Motor neuron (in vitro differentiated cells): Measurements from ENCODE around the gene GNAO1. TPM values are rescaled to one million over a fixed set of nuclear protein-coding genes. Genes with fewer than 3 reads are reported as not detected.

Source experiments
- ATAC-seq, 8 experiments: fragments of 200-7000 bp; cut with Tn5 transposase; replicated peaks in 6 of 8; 2 replicates each; pipeline ENCODE4 v1.8.0; 2021; ENCODE audit warnings: mild to moderate bottlenecking in 8 of 8, moderate library complexity in 8 of 8
- H3K27ac ChIP-seq, 2 donors: fragments of 250-450 bp; sonication (Bioruptor Pico); 2 replicates each; pipeline ENCODE4 v1.9.0; 2021; ENCODE audit warnings: antibody characterized with exemption in 2 of 2, mild to moderate bottlenecking in 2 of 2, moderate library complexity in 1 of 2
- H3K4me1 ChIP-seq, 2 donors: fragments of 250-450 bp; sonication (Bioruptor Pico); replicated peaks in 1 of 2; 2 replicates each; pipeline ENCODE4 v1.6.1; 2021; ENCODE audit warnings: antibody characterized with exemption in 2 of 2, mild to moderate bottlenecking in 2 of 2, moderate library complexity in 1 of 2
- H3K4me3 ChIP-seq, 5 donors: fragments of 250-450 bp; sonication (Bioruptor Pico); 2 replicates each; pipeline ENCODE4 v1.9.0; 2021; ENCODE audit warnings: antibody characterized with exemption in 5 of 5, mild to moderate bottlenecking in 5 of 5, moderate library complexity in 4 of 5
- WGBS, 10 experiments: fragments of 450-650 bp; shearing (Covaris generic); methylation state at CpG; one replicate each; pipeline ENCODE4 v1.0.0; 2022; 5-methylcytosine and 5-hydroxymethylcytosine counted together
- in situ Hi-C, 9 experiments: fragments of 400-800 bp; cut with MboI; loops; one replicate each; pipeline ENCODE4 v1.15.0; 2021; ENCODE audit warnings: low sequenced_read_pairs in 9 of 9, low pct_unique_long_range_greater_than_20kb in 2 of 9; ENCODE audit not compliant: unreplicated experiment in 9 of 9
- total RNA-seq, 8 experiments: library from RNA; unstranded; fragments of 300-600 nt; gene quantifications; 2 replicates each; pipeline versions ENCODE4 v1.2.3 to v1.2.4, GENCODE V29; 2022

Gene GNAO1
- total RNA-seq, 8 experiments from 2014 or later: 1.5 to 80.7 (median 44.8) TPM

DNA sequence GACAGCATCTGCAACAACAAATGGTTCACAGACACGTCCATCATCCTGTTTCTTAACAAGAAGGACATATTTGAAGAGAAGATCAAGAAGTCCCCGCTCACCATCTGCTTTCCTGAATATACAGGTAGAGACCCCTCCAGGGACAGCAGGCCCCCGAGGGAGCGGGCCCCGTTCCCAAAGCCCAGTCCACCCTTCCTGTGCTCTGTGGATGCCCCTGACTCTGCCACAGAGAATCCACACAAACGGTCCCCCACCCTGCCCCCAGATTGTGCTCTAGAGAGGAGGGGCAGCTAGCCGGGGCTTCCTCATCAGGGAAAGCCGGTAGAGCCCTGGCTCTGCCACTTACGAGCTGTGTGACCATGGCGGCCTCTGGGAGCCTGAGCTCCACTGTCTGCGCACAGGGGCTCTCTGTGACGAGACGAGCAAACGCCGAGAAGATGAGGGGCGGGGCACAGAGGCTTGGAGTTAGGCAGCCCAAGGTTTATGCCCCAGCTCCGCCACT is 149.6 kb downstream of the GNAO1 start:
- H3K4me1 ChIP-seq: no peaks in the 10 kb centered on the region
- no peak overlapping the region for H3K27ac ChIP-seq
- ATAC-seq: no peak
- in situ Hi-C loops: no loop called here
- no peak overlapping the region for H3K4me3 ChIP-seq
- 91% methylated on average over 9 of the region's 17 CpGs; no CpG with 5 or more reads in 9 of the 10 experiments for WGBS, 10 experiments

DNA sequence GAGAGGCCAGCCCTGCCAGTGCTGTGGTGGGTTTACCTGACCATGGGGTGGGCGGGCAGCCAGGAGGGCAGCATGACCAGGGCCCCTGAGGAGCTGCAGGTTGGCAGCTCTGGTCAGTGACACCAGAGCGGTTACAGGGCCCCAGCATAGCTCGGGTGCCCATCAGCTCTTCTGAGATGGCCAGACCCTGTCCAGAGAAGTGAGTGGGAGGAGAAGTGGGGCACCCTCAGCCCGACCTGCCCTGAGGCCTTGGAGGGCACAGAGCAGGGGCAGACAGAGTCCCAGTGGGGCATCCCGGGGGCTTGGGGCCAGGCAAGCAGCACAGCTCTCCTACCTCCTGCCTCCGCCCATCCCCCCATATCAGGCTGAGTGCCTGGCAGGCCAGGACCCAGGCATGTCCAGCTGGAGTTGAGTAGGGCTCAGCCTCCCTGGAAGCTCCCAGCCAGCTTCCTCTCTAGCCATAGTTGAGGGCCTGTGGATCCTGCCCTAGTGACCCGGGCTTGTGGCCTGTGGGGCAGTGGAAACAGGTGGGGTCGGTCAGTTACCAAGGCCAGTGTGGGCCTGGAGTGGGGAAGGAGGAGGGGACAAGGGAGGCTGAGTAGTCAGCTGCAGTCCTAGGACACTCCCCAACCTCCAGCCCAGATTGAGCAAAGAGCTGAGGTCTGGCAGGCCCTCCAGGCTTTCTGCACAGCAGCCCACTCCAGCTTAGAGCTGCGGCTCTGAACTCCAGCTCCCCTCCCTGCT is 150.5 kb downstream of the GNAO1 start:
- H3K4me1 ChIP-seq: no peaks in the 10 kb centered on the region
- WGBS, 10 experiments: 0 to 100% (median 50%) methylated on average over 1 of the region's 9 CpGs; no CpG with 5 or more reads in 7 of the 10 experiments
- ATAC-seq: peak in 3 of 8 experiments; percentile 12 to 51 (median 47)
- H3K4me3 ChIP-seq: no peak overlapping the region
- H3K27ac ChIP-seq: no peak overlapping the region
- in situ Hi-C loops: no loop called here

DNA sequence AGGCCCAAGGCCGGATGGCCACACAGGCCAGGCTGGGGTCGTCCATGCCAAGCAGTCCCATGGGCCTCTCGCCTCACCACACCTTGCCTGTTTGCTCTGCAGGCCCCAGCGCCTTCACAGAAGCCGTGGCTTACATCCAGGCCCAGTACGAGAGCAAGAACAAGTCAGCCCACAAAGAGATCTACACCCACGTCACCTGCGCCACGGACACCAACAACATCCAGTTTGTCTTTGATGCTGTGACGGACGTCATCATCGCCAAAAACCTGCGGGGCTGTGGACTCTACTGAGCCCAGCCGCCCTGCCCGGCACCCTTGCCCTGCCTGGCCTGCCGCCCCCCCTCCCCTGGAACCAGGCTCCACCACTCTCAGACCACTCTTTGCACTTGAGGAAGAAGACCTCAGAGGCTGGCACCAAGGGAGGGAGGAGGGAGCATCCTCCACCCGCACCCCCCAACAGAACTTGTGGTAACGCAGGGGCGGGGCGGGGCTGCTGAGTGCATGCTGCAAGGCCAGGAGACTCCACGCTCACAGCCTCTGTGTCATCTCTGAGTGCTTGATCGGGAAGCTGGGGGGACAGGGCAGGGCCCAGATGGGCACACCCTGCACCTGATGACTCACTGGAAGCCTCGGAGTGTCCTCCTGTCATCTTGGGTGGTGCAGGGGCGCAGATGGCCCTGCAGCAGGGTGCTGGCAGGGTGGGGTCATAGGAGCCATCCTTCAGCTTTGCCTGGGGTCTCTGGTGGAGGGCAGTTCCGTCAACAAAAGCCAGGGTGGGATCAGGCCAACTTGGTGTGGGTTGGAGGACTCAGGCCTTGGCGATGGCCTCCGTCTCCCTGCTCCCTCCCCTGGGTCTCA is 152.6 kb downstream of the GNAO1 start:
- Histone ChIP-seq H3K4me1 (no peaks in the 10 kb centered on the region), H3K27ac (no peak overlapping the region), H3K4me3 (no peak overlapping the region)
- peak in 7 of 8 experiments; percentile 7 to 97 (median 31) for ATAC-seq
- 17 to 97% (median 82%) methylated on average over 1 to 7 of the region's 27 CpGs; no CpG with 5 or more reads in 5 of the 10 experiments for WGBS, 10 experiments
- in situ Hi-C loops: no loop called here

DNA sequence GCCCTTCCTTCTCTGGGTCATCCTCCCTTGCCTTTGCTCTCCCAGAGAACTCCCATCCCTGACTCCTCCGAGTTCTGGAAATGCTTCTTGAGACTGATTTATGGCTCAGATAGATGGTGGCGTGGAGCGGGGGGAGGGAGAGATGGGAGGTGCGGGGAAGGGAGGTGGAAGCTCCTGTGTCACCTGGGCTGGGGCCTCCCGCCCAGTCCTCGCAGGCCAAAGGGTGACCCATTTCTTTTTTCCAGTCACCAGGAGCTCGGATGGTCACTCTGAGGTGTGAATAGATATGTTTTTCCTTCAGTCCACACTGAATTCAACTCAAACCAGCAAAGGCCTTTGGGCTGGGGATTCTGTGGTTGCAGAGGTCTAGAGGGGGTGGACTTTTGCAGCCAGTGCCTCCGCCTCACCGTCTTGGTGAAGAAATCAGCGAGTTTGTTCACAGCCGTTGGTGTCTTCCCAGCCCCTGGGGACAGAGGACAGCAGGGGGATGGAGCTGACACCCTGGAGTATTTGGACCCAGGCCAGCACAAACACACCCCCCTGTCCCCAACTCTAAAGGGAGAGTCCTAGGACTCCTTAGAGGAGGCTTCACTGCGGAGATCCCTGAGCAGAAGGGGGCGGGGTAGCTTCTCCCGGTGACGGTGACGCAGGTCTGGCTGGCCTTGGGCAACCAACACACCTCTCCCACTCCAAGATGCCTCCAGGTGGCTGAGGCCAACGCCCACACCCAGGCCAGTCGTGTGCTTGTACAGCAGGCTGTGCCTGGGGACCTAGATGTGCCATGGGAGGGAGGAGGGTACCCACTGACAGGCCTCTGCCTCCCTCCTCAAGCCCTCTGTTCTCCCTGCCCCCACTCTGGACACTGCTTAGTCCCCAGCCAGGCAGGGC is 153.5 kb downstream of the GNAO1 start:
- WGBS, 10 experiments: 40 to 100% (median 90%) methylated on average over 1 to 3 of the region's 18 CpGs; no CpG with 5 or more reads in 6 of the 10 experiments
- in situ Hi-C loops: no loop called here
- no peak overlapping the region for H3K4me3 ChIP-seq
- ATAC-seq: peak in 5 of 8 experiments; percentile 8 to 29 (median 17)
- no peak overlapping the region for H3K27ac ChIP-seq
- H3K4me1 ChIP-seq: no peaks in the 10 kb centered on the region

DNA sequence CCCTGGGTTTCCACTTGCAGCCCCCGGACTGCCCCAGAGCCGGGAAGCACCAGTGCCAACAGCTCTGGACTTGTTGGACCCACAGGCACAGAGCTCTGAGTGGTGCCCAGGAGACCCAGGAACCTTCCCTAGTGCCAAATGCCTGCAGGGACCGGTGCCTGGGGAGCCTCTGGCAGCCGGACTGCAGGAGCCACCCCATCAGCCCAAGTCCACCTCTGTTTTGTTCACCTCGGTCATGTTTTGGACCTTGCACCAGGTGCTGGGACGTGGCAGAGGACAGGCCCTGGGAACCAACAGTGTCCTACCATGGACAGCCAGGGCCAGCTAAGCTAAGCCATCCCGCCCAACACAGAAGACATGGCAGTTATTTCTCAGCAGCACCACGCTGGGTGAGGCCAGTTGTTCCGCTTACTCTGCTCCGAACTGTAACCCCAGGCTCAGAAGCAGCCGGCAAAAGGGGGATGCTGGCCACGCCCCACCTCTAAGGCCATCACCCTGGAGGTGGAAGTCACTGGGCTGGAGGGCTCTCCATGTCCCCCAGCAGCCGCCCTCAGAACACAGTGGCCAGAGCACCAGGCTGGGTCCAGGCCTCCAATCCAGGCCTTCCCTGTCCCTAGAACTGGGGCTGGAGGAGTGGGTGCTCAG is 154.2 kb downstream of the GNAO1 start:
- no peaks in the 10 kb centered on the region for H3K4me1 ChIP-seq
- in situ Hi-C loops: no loop called here
- WGBS, 10 experiments: 97 to 100% methylated on average over 1 to 5 of the region's 13 CpGs; no CpG with 5 or more reads in 8 of the 10 experiments
- no peak overlapping the region for H3K4me3 ChIP-seq
- no peak overlapping the region for H3K27ac ChIP-seq
- ATAC-seq: no peak

DNA sequence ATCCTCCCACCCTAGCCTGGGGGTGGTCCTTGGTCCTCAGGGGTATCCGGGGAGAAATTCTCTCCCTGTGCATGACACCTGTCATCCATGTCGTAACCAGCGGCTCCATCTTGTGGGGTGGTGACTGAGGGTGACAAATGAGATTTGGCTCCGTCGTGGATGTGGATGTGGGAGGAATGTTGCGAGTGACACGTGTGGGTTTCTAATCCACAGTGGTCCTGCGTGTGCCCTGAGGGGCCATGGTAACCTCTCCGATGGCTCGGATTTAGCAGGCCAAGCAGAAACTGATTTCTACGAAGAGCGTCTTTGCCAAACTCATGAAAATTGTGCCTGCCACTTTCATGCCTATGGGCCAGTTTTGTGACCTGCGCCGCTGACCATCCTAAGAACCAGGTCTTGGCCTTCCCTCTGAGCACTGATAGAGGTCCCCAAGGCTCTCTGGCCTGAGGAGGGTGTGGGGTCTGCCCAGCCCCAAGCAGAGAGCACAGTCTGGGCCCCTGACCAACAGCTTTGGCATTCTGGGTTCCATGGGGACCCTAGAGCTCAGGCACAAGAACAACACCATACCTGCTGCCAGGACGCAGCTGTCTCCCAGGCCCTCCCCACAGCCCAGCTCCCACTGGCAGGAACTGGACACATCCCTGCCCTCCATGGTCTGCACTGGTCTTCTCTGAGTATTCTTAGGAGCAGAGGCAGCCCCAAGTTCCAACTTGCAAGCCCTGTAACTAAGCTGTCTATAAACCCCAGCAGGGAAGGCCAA is 155.0 kb downstream of the GNAO1 start:
- Histone ChIP-seq H3K4me3 (no peak overlapping the region), H3K4me1 (no peaks in the 10 kb centered on the region), H3K27ac (no peak overlapping the region)
- WGBS, 10 experiments: 75 to 100% (median 97%) methylated on average over 1 to 11 of the region's 15 CpGs; no CpG with 5 or more reads in 4 of the 10 experiments
- no peak for ATAC-seq
- in situ Hi-C loops: no loop called here

DNA sequence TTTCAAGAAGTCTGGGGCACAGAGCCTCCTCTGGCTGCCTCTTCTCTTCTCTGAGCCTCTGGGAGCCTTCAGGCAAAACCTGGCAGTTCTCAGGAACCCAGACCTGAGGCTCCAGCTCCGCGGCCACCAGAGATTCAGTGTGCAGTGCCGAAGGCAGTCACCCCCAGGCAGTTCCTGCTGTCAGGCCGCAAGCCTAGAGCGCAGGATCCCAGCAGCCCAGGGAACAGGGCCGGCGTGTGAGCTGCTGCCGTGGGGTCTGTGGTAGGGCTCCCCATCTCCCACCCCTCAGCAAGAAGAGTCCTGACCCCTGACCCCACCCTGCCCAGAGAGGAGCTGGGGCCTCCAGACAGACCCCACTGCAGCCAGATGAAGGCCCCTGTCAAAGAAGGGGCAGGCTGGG is 155.9 kb downstream of the GNAO1 start:
- in situ Hi-C loops: no loop called here
- Histone ChIP-seq H3K4me3 (no peak overlapping the region), H3K27ac (no peak overlapping the region), H3K4me1 (no peaks in the 10 kb centered on the region)
- WGBS, 10 experiments: 67 to 78% methylated on average over 3 of the region's 8 CpGs; no CpG with 5 or more reads in 8 of the 10 experiments
- ATAC-seq: no peak

DNA sequence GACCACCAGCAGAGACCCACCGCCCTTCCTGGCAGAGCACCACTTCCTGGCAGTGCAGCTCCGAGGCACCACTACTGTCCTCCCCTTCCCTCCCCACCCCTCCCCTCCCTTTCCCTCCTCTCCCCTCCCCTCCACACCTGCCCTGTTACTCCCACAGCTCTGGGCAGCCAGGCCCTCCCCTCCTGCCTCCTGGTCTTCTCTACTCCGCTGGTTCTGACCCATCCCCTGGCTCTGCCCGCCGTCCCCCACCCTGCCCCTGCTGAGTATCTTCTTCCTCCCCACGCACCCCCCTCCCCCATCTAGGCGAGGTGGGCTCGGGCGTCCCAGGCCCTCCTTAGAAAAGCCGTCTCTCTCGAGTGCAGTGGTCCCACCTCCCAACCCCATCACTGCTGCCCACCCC is 156.4 kb downstream of the GNAO1 start:
- in situ Hi-C loops: no loop called here
- H3K4me3 ChIP-seq: no peak overlapping the region
- no peak overlapping the region for H3K27ac ChIP-seq
- no peak for ATAC-seq
- WGBS, 10 experiments: no CpG with 5 or more reads among the region's 11 CpGs
- no peaks in the 10 kb centered on the region for H3K4me1 ChIP-seq

DNA sequence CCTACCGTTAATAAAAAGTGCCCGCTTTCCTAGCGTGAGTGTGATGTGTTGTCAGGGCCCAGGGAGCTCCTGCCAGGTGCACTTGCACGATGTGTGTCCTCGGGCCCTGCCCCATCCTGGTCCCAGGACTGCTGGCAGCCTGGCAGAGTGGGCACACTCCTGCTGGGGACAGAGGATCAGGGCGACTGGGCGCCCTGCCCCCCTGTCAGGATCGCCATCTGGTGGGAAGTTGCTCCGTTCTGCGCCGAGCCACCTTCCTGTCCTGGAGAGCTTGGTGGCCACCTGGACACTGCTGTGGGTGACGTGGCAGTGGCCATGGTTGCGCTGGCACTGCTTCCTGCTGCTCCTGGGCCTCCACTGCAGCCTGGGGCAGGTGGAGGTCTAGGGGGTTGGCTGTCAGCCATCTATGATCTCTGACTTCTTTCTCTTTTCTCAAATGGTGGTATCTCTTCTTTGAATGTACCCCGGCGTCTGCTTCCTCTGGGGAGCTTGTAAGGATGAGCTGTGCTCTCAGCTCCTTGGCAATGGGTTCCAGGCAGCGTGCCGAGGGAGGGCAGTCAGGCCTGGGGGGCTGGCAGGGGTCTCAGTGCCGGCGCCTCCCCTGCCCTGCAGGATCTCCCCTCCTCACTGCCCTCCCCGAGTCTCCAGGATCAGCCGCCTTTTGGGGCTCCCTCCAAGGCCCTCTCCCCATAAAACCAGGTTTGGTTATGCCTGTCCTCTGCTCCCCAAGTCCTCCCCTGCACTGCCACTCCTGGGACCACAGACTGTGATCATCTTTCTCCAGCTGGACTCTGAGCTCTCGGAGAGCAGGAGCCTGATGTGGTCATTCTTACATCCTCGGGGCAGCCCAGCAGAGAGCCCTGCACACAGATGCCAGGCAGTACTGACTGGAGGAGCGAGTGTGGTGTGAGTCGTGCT is 157.1 kb downstream of the GNAO1 start:
- peak in 2 of 8 experiments; percentile 15 to 29 for ATAC-seq
- in situ Hi-C loops: no loop called here
- no peaks in the 10 kb centered on the region for H3K4me1 ChIP-seq
- H3K27ac ChIP-seq: no peak overlapping the region
- H3K4me3 ChIP-seq: no peak overlapping the region
- WGBS, 10 experiments: 89 to 100% (median 92%) methylated on average over 2 to 6 of the region's 25 CpGs; no CpG with 5 or more reads in 3 of the 10 experiments

DNA sequence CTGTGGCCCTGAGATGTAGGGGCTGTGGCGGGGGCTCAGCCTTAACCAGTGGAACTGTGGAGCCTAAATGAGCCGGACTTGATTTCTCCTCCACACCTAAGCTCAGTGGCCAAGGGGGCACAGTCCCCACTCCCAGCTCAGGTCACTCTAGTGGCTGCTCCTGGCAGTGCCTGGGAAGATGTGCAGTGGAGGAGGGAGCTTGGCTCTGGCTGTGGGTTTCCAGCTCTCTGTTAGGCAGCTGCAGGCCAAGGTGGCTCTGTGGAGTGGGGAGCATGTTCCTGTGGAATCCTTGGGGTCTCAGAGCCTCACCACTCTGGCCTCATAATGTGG is 157.8 kb downstream of the GNAO1 start:
- H3K27ac ChIP-seq: no peak overlapping the region
- 80% methylated on average over 1 of the region's 2 CpGs; no CpG with 5 or more reads in 9 of the 10 experiments for WGBS, 10 experiments
- ATAC-seq: peak in 1 of 8 experiments; percentile 10
- no peak overlapping the region for H3K4me3 ChIP-seq
- in situ Hi-C loops: no loop called here
- H3K4me1 ChIP-seq: no peaks in the 10 kb centered on the region

DNA sequence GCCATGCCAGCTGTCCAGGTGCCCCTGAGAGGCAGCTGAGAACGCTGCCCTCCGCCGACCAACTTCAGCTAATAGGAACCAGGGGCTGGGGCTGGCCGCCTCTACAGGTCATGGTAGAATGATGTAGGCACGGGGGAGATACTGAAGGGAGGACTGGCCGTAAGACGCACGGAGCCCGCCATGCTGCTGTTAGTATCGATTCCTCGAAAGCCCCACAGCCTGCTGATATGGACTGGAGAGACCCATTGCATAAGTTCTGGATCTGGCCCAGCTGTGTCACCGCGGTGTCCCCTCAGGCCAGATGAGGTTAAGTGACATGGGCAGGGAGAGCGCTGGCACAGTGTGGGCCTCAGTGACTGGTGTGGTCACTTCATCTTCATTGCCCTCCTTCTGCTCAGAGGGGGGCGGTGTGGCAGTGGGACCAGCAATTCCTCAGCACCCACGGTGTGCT is 158.4 kb downstream of the GNAO1 start:
- no peak overlapping the region for H3K4me3 ChIP-seq
- 65 to 100% (median 93%) methylated on average over 1 to 10 of the region's 16 CpGs; no CpG with 5 or more reads in 5 of the 10 experiments for WGBS, 10 experiments
- in situ Hi-C loops: no loop called here
- no peaks in the 10 kb centered on the region for H3K4me1 ChIP-seq
- no peak overlapping the region for H3K27ac ChIP-seq
- ATAC-seq: no peak
